Mesenchymal stem cell (in vitro differentiated cells and primary cell): ENCODE measurements around the gene AKR1C2.
"Not testable (repeated sequence)": the region's sequence is repeated elsewhere in the genome, so short reads cannot be mapped to it uniquely, and the experiment has no call there.

ENCODE experiments used
- DNase-seq: peaks from one replicate; pipeline ENCODE4 v3.0.0-alpha.2; 2013
- H2AFZ ChIP-seq: one replicate; pipeline ENCODE4 v1.6.1; 2013; ENCODE audit warnings: low read depth, mild to moderate bottlenecking, control low read depth, inconsistent platforms, low read length, moderate library complexity
- H2AK5ac ChIP-seq: 2 replicates; pipeline ENCODE4 v1.6.1; 2013; ENCODE audit warnings: low read length, moderate library complexity, mild to moderate bottlenecking, inconsistent platforms; ENCODE audit not compliant: severe bottlenecking
- H2BK120ac ChIP-seq: one replicate; pipeline ENCODE4 v1.6.1; 2013; ENCODE audit warnings: low read depth, mild to moderate bottlenecking, inconsistent platforms, low read length, moderate library complexity
- H2BK12ac ChIP-seq, 2 experiments: one replicate each; pipeline ENCODE4 v1.6.1; 2013; ENCODE audit warnings: inconsistent platforms in 2 of 2, low read length in 2 of 2, mild to moderate bottlenecking in 2 of 2, moderate library complexity in 2 of 2, control low read depth in 1 of 2
- H2BK15ac ChIP-seq: one replicate; pipeline ENCODE4 v1.6.1; 2013; ENCODE audit warnings: mild to moderate bottlenecking, low read depth, inconsistent platforms; ENCODE audit not compliant: poor library complexity, severe bottlenecking
- H2BK5ac ChIP-seq: 2 replicates; pipeline ENCODE4 v1.6.1; 2013; ENCODE audit warnings: low read depth, mild to moderate bottlenecking, low read length, control low read depth, inconsistent platforms; ENCODE audit not compliant: poor library complexity, severe bottlenecking
- H3K14ac ChIP-seq, 2 experiments: one replicate each; pipeline ENCODE4 v1.6.1; 2013; ENCODE audit warnings: inconsistent platforms in 2 of 2, low read length in 2 of 2, control low read depth in 1 of 2, mild to moderate bottlenecking in 1 of 2, moderate library complexity in 1 of 2
- H3K18ac ChIP-seq, 2 experiments: one replicate each; pipeline ENCODE4 v1.6.1; 2013; ENCODE audit warnings: inconsistent platforms in 2 of 2, low read length in 2 of 2, control low read depth in 1 of 2, low read depth in 1 of 2, mild to moderate bottlenecking in 1 of 2
- H3K23ac ChIP-seq, 2 experiments: one replicate each; pipeline ENCODE4 v1.6.1; 2013; ENCODE audit warnings: inconsistent platforms in 2 of 2, low read length in 2 of 2, mild to moderate bottlenecking in 2 of 2, moderate library complexity in 2 of 2, control low read depth in 1 of 2
- H3K27ac ChIP-seq: 2 replicates; pipeline ENCODE4 v1.5.1; 2013; ENCODE audit warnings: mild to moderate bottlenecking, moderate library complexity, low read length, control low read depth, inconsistent platforms; ENCODE audit not compliant: poor library complexity, severe bottlenecking
- H3K27me3 ChIP-seq, 2 experiments: 2 replicates each; pipeline versions ENCODE4 v1.6.1 to v1.7.0; 2013; ENCODE audit warnings: low read length in 2 of 2, mild to moderate bottlenecking in 2 of 2, moderate library complexity in 2 of 2, control low read depth in 1 of 2, inconsistent platforms in 1 of 2; ENCODE audit not compliant: control insufficient read depth in 1 of 2, insufficient read depth in 1 of 2
- H3K36me3 ChIP-seq, 2 experiments: 2 replicates each; pipeline versions ENCODE4 v1.6.1 to v1.7.0; 2013; ENCODE audit warnings: low read length in 2 of 2, control low read depth in 1 of 2, inconsistent platforms in 1 of 2, low read depth in 1 of 2, mild to moderate bottlenecking in 1 of 2; ENCODE audit not compliant: insufficient read depth in 2 of 2, control insufficient read depth in 1 of 2
- H3K4ac ChIP-seq, 2 experiments: one replicate each; pipeline ENCODE4 v1.6.1; 2013; ENCODE audit warnings: inconsistent platforms in 2 of 2, low read length in 2 of 2, mild to moderate bottlenecking in 2 of 2, moderate library complexity in 2 of 2, control low read depth in 1 of 2, low read depth in 1 of 2
- H3K4me1 ChIP-seq: 2 replicates; pipeline ENCODE4 v1.6.1; 2013; ENCODE audit warnings: low read depth, low read length, control low read depth; ENCODE audit not compliant: control insufficient read depth, insufficient read depth
- H3K4me2 ChIP-seq: 2 replicates; pipeline ENCODE4 v1.6.1; 2013; ENCODE audit warnings: low read length, mild to moderate bottlenecking, inconsistent platforms; ENCODE audit not compliant: poor library complexity, severe bottlenecking
- H3K4me3 ChIP-seq, 2 experiments: 2 replicates each; pipeline versions ENCODE4 v1.5.1 to v1.7.0; 2013; ENCODE audit warnings: low read length in 2 of 2, mild to moderate bottlenecking in 2 of 2, control low read depth in 1 of 2, low read depth in 1 of 2; ENCODE audit not compliant: insufficient read depth in 1 of 2
- H3K79me1 ChIP-seq: replicated peaks from 2 replicates; pipeline ENCODE4 v1.6.1; 2013; ENCODE audit warnings: mild to moderate bottlenecking, control low read depth, low read length, inconsistent platforms; ENCODE audit not compliant: poor library complexity, severe bottlenecking
- H3K9ac ChIP-seq: 2 replicates; pipeline ENCODE4 v1.7.0; 2013; ENCODE audit warnings: mild to moderate bottlenecking, low read length, moderate library complexity
- H3K9me3 ChIP-seq: 2 replicates; pipeline ENCODE4 v1.7.0; 2013; ENCODE audit warnings: mild to moderate bottlenecking, low read length; ENCODE audit not compliant: control insufficient read depth
- H4K8ac ChIP-seq: one replicate; pipeline ENCODE4 v1.6.1; 2013; ENCODE audit warnings: inconsistent platforms, mild to moderate bottlenecking, low read length, moderate library complexity
- H4K91ac ChIP-seq: one replicate; pipeline ENCODE4 v1.6.1; 2013; ENCODE audit warnings: mild to moderate bottlenecking, low read length, inconsistent platforms
- WGBS: methylation state at CpG from one replicate; pipeline ENCODE4 v1.1.7; 2013; ENCODE audit warnings: mixed read lengths; 5-methylcytosine and 5-hydroxymethylcytosine counted together

Gene AKR1C2

GRCh38 chr10:5008857-5009548 is 5.3 kb upstream of the AKR1C2 start:
- H3K4me2 ChIP-seq, H3K4me3 ChIP-seq, H3K23ac ChIP-seq, H2AFZ ChIP-seq, H3K18ac ChIP-seq, DNase-seq, H3K36me3 ChIP-seq, H3K27ac ChIP-seq, H3K4me1 ChIP-seq, H2AK5ac ChIP-seq, H2BK5ac ChIP-seq, H2BK12ac ChIP-seq, H3K27me3 ChIP-seq, H3K4ac ChIP-seq, H3K14ac ChIP-seq, H3K9ac ChIP-seq, H3K79me1 ChIP-seq, H4K91ac ChIP-seq, H2BK120ac ChIP-seq, H2BK15ac ChIP-seq, H4K8ac ChIP-seq, H3K9me3 ChIP-seq: not testable (repeated sequence)
- 88% methylated on average over 4 of the region's 4 CpGs for WGBS

- not testable (repeated sequence) for H2AFZ ChIP-seq, H2BK120ac ChIP-seq, H2AK5ac ChIP-seq, H3K27me3 ChIP-seq, H2BK5ac ChIP-seq, H2BK15ac ChIP-seq, H3K4me1 ChIP-seq, H4K8ac ChIP-seq, H3K18ac ChIP-seq, H3K14ac ChIP-seq, H3K23ac ChIP-seq, H3K27ac ChIP-seq, DNase-seq, H4K91ac ChIP-seq, H3K9me3 ChIP-seq, H3K4ac ChIP-seq, H3K4me2 ChIP-seq, H3K79me1 ChIP-seq, H3K4me3 ChIP-seq, H2BK12ac ChIP-seq
- Histone ChIP-seq H3K9ac (peak overlapping the region; percentile 73), H3K36me3 (peaks cover 0 to 22% of the 10 kb centered on the region in 2 experiments)
These were observed 844 bp upstream of the AKR1C2 start for GRCh38 chr10:5004501-5004900.

GRCh38 chr10:5004030-5004385 is 351 bp upstream of the AKR1C2 start:
- not testable (repeated sequence) for H3K4me3 ChIP-seq, H2BK5ac ChIP-seq, H3K4ac ChIP-seq, H3K14ac ChIP-seq, H3K4me2 ChIP-seq, H4K8ac ChIP-seq, H2BK120ac ChIP-seq, H2BK12ac ChIP-seq, H3K79me1 ChIP-seq, H3K23ac ChIP-seq, H3K18ac ChIP-seq, H3K27me3 ChIP-seq, H2BK15ac ChIP-seq, DNase-seq, H2AFZ ChIP-seq, H3K9me3 ChIP-seq, H3K27ac ChIP-seq, H4K91ac ChIP-seq, H3K4me1 ChIP-seq, H2AK5ac ChIP-seq
- H3K9ac ChIP-seq: peak overlapping the region; percentile 73
- peaks cover 0 to 26% of the 10 kb centered on the region in 2 experiments for H3K36me3 ChIP-seq
- no CpG with 5 or more reads among the region's 1 CpG for WGBS

- Histone ChIP-seq H3K4me3 (peak overlapping the region in 1 of 2 experiments; percentile 81), H4K91ac (no peak overlapping the region), H2AK5ac (no peak overlapping the region), H4K8ac (no peak overlapping the region), H2BK120ac (no peak overlapping the region), H2BK5ac (no peak overlapping the region), H2BK12ac (no peak overlapping the region), H3K4me1 (no peaks in the 10 kb centered on the region), H2AFZ (no peak overlapping the region), H3K4me2 (no peak overlapping the region), H3K14ac (no peak overlapping the region), H3K23ac (no peak overlapping the region), H3K27ac (no peak overlapping the region), H3K4ac (no peak overlapping the region), H3K27me3 (no peaks in the 10 kb centered on the region), H3K18ac (no peak overlapping the region), H2BK15ac (no peak overlapping the region), H3K9ac (peak overlapping the region; percentile 87), H3K36me3 (peaks cover 0 to 43% of the 10 kb centered on the region in 2 experiments), H3K79me1 (no peaks in the 10 kb centered on the region), H3K9me3 (no peaks in the 10 kb centered on the region)
- DNase-seq: no peak
- 67% methylated on average over 1 of the region's 2 CpGs for WGBS
These were observed 1.5 kb downstream of the AKR1C2 start for GRCh38 chr10:5002013-5002727.
